HG03575 (cell line): ENCODE measurements around the gene ABHD12.

ENCODE experiments used
- ATAC-seq: cut with Tn5 transposase; IDR thresholded peaks from one replicate; pipeline ENCODE4 v1.9.1; 2021; ENCODE audit not compliant: unreplicated experiment, insufficient number of reproducible peaks, low FRiP score; ENCODE audit errors: extremely low read depth

ABHD12 gene

DNA sequence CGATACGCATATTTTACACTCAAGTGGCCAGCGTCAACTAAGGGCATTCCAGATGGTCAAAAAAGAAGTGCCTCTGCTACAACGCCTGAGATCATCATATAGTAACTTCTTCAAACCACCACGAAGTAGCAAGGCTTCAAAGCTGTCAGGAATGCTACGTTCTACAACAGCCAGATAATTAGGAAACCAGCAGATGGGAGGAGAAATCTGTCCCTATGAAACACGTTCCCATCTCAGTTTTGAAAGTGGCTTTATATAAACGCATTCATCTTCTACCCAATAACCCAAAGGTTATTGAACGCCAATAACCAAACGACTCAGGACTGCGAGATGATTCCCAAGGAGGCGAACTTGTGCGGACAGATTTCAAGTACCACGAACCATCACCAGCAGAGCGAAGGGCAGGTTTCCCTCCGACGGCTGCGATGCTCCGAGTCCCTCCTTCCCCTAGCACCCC lies 1.2 kb downstream of the ABHD12 start:
- ATAC-seq = no peak

GRCh38 chr20:25382704-25383370 lies 7.8 kb downstream of the ABHD12 start:
- ATAC-seq = no peak

GRCh38 chr20:25380945-25381614 lies 9.6 kb downstream of the ABHD12 start:
- no peak for ATAC-seq

- ATAC-seq = no peak
Measured at GRCh38 chr20:25378884-25379733, 11.5 kb downstream of the ABHD12 start.

DNA sequence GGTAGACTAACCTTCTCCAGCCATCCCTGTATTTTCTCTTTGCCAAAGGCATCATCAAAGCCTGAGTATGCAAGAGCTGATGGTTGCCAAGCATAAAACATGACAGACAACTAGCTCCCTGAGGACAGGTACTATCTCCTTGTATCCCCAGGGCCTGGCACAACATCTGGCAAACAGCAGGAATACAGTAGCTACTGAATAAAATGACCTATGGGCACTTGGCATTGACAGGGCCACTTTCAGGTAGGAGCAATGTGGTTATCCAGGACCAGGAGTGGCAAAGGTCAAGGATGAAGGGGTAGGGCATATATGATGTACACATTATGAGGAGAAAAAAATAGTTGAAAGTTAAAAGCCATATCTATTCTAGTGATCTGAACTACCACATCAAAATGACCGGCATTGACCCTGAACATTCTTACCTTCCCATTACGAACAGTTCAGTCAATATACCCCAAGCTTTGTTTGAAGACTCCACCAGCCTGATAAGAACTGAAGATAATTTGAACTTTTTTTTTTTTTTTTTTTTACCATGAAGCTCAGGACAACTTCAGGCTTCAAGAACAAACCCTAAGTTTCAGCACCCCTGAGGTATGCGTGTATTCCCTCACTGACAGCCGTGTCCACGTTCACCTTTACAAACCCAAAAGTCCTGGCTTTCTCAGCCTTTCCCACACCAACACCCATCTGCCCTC lies 12.3 kb downstream of the ABHD12 start:
- ATAC-seq = no peak

DNA sequence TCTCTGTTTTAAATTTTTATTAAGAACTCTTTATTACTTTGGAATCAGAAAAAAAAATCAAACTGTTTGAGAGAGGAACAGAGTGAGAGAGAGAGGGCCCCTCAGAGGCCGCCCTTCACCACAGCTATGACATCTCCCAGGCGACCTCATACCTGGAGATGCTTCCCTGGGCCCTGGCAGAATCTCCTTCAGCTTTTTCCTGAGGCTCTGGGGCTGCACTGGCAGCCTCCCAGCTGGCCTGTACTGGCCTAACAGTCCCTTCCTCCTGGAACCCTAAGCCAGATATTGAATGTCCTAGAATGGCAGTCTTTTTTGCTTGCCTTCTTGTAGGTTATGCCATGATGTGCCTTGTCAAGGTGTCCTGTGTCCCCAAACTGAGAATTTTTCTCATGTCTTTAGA lies 13.7 kb downstream of the ABHD12 start:
- ATAC-seq = no peak

DNA sequence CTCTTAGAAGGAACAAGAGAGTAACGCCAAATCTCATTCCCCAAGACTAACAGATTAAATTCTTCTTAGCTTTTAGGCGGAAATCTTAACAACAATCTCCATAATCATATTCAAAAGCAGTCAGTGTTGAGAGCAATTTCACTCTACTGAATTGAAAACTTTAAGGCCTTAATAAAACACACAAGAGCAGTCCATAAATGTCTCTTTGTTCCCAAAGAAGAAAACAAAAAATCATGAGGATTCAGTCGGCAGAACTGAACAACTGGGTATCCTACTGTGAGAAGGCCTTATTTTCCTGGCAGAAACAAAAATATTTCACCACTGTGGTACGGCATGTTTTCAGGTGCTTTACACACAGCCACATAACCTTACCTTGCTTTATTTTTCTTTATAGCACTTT lies 14.4 kb downstream of the ABHD12 start:
- ATAC-seq = no peak

GRCh38 chr20:25374842-25375241 lies 15.8 kb downstream of the ABHD12 start:
- no peak for ATAC-seq

- no peak for ATAC-seq
Measured at GRCh38 chr20:25372584-25373336, 17.9 kb downstream of the ABHD12 start.

DNA sequence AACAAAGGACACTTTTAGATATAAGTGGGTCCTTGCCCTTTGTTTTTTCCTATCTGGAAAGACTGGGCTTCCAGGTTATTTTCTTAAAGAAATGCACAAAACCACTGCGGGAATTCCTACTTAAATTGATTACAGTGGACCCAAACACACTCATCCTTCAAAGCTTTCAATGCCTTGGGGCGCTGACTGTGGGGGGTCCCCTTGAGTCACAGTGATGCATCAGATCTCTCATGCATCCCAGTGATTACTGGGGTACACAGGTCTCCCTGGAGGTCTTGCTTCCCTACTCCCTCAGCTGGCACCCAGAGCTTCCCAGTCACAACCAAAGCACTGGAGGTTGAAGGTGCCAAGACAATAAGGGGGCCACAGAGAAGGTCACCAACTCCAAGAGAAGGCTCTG lies 20.7 kb downstream of the ABHD12 start:
- no peak for ATAC-seq

- no peak for ATAC-seq
Measured at GRCh38 chr20:25369529-25369928, 21.1 kb downstream of the ABHD12 start.

DNA sequence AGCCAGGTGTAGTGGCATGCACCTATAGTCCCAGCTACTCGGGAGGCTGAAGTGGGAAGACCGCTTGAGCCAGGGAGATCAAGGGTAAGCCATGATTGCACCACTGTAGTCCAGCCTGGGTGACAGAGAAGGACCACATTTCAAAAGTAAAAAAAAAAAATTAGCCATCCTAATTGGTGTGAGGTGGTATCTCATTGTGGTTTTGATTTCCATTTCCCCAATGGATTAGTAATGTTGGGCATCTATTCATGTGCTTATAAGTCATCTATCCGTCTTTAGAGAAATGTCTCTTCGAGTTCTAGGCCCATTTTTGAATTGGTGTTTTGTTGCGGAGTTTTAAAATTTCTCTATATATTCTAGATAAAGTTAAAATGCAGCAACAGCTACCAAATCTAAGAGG lies 21.7 kb downstream of the ABHD12 start:
- no peak for ATAC-seq

DNA sequence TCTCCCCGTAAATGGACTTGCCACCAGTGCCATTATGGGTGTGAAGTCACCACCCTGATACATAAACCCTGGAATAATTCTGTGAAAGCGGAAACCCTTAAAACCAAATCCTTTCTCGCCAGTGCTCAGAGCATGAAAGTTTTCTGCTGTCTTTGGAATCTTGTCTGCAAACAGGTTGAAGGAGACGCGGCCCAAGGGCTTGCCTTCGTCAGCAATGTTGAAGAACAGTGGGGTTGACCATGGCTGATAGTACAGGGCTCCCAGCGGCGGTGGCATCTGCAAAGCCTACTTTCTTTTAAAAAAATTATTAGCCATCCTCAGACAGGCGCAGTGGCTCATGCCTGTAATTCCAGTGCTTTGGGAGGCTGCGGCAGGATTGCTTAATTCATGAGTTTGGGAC lies 22.1 kb downstream of the ABHD12 start:
- no peak for ATAC-seq

DNA sequence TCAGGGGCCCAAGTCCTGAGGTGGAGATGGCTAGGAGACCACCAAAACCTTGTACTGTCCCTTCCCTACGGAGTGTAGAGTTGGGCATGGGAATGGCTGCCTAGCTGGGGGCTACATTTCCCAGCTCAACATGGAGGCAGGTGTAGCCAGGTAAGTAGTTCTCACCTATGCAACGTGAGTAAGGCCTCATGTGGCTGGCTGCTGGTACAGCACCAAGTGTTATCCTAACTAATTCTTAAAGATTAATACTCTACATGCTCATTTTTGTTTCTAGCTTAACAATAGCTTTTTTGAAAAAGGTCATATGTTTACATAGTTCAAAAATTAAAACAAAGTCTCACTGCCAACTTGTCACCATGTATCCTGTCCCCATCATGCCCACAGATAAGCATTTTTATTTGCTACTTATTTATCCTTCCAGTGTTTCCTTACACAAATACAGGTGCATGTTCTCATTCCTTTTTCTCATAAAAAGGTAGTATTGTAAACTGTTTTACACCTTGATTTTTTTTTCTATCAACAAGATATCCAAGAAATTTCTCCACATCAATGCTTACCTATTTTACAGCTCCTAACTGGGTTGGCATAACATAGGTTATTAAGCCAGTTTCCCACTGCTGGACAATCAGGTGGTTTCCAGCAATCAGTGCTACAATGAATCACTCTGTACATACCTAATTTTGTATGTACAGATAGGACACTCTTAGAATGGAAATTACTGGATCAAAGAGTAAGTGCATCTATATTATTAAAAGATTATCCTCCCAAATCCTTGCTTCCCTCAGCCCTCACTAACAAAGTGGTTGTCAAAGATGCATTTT lies 25.5 kb downstream of the ABHD12 start:
- no peak for ATAC-seq

DNA sequence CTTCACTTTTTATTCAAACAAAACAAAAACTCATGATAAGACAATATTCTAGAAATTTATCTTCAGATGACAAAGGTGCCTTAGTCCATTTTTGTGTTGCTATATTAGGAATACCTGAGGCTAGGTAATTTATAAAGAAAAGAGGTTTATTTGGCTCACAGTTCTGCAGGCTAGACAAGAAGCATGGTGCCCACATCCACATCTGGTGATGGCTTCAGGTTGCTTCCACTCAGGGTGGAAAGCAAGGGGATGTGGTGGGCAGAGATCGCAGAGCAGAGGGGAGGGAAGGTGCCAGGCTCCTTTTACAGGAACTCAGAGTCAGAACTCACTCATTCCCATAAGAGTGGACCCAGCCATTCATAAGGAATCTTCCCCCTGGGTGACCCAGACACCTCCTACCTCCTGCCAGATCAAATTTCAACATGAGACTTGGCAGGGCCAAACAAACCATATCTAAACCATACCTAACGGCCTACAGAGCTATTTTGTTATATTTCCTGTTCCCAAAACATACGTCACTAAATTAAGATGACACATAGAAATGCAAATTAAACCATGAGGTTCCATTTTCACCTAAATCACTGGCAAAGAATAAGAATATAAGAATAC lies 26.4 kb downstream of the ABHD12 start:
- no peak for ATAC-seq

- no peak for ATAC-seq
Measured at GRCh38 chr20:25361287-25361683, 29.4 kb downstream of the ABHD12 start.

DNA sequence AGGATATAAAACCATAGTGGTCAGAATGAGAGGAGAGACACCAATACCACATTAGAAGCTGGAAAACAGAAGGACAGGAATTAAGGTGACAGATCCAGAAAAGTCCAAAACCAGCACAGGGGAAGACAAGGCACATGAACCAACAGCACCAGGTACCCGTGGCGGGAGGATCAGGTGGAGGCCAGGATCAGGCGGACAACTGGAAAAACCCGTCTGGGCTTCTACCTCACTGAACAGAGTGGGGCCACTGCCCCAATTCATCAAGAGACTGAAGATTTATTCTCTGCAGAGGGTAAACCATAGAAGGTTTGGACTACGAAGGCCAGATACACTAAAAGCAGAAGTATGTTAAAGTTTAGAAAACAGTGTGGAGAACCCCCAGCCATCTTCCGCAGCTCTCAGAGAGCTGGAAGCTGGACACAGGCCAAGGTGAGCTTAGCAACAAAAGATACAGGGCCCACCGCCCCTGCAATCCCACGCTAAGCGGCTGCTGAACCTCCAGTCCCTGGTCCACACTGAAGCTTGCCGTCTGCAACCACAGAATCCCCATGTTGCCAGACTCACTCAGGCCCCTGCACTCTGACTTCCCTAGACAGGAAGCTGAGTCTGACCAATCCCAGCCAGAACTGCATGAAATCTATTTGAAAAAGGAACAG lies 29.9 kb downstream of the ABHD12 start:
- ATAC-seq = no peak
